Activated gamma-delta T cell (primary cell): ENCODE results near the gene C19orf85.
A peak's percentile ranks its signal among the peaks of the same experiment; 100 is the strongest.
"Not testable (repeated sequence)": the region's sequence is repeated elsewhere in the genome, so short reads cannot be mapped to it uniquely, and the experiment has no call there.

ENCODE experiments used
- DNase-seq: peaks from one replicate; lab custom pipeline; 2025; lab: John Stamatoyannopoulos, UW
- total RNA-seq, 2 donors: gene quantifications; one replicate each; lab custom pipeline; 2026; lab: John Stamatoyannopoulos, UW

Gene C19orf85
- total RNA-seq, result 0 reads per million in 2 donors

GRCh38 chr19:55464662-55465054 is at the start of gene C19orf85:
Gene C19orf85, minus strand, starts transcription at chr19:55464751. Its CDS starts 197 bp downstream, at chr19:55464554.
- DNase-seq, result no peak

GRCh38 chr19:55508120-55508519 is 43.6 kb upstream of the C19orf85 start:
- no peak for DNase-seq

- no peak for DNase-seq
These were observed 40.4 kb upstream of the C19orf85 start for GRCh38 chr19:55504981-55505380.

GRCh38 chr19:55504252-55504603 is 39.7 kb upstream of the C19orf85 start:
- DNase-seq, result no peak

- DNase-seq, result peak; percentile 83
These were observed 39.1 kb upstream of the C19orf85 start for GRCh38 chr19:55503502-55504251.

- no peak for DNase-seq
These were observed 38.6 kb upstream of the C19orf85 start for GRCh38 chr19:55503157-55503501.

- no peak for DNase-seq
These were observed 37.8 kb upstream of the C19orf85 start for GRCh38 chr19:55502197-55502952.

- no peak for DNase-seq
These were observed 35.9 kb upstream of the C19orf85 start for GRCh38 chr19:55500368-55500952.

GRCh38 chr19:55498246-55498840 is 33.8 kb upstream of the C19orf85 start:
- DNase-seq, result no peak

GRCh38 chr19:55497763-55498162 is 33.2 kb upstream of the C19orf85 start:
- no peak for DNase-seq

- DNase-seq, result not testable (repeated sequence)
These were observed 32.3 kb upstream of the C19orf85 start for GRCh38 chr19:55496820-55497219.

GRCh38 chr19:55495646-55496349 is 31.2 kb upstream of the C19orf85 start:
- DNase-seq, result no peak

GRCh38 chr19:55494172-55494761 is 29.7 kb upstream of the C19orf85 start:
- no peak for DNase-seq

GRCh38 chr19:55493645-55494171 is 29.2 kb upstream of the C19orf85 start:
- DNase-seq, result no peak

- no peak for DNase-seq
These were observed 28.6 kb upstream of the C19orf85 start for GRCh38 chr19:55493052-55493644.

- DNase-seq, result no peak
These were observed 27.9 kb upstream of the C19orf85 start for GRCh38 chr19:55492362-55492944.

- DNase-seq, result no peak
These were observed 27.2 kb upstream of the C19orf85 start for GRCh38 chr19:55491546-55492360.

- DNase-seq, result no peak
These were observed 26.2 kb upstream of the C19orf85 start for GRCh38 chr19:55490478-55491432.
